A549 (cell line): ENCODE data around the gene CNNM2. TPM values are rescaled to one million over a fixed set of nuclear protein-coding genes. Genes with fewer than 3 reads are reported as not detected.

Source experiments
- ATAC-seq, 2 experiments: fragments of 200-7000 bp in 1 of 2; fragments of >200 bp in 1 of 2; cut with Nextera tagmentation in 1 of 2; cut with Tn5 transposase in 1 of 2; 3 replicates each; pipeline versions ENCODE4 v1.8.0 to v1.9.1; 2018 to 2020; ENCODE audit warnings: mild to moderate bottlenecking in 1 of 2, moderate library complexity in 1 of 2
- CTCF ChIA-PET: fragments of 300-600 bp; sonication (Branson Sonifier 250); formaldehyde crosslinking; extraction: SDS; loops from one replicate; lab custom pipeline; 2021; ENCODE audit warnings: antibody characterized with exemption, inconsistent platforms; lab: Yijun Ruan, JAX
- POLR2A ChIA-PET: fragments of 350-600 bp; formaldehyde crosslinking; extraction: SDS; loops from one replicate; lab custom pipeline; 2021; ENCODE audit warnings: antibody characterized with exemption, inconsistent platforms; lab: Yijun Ruan, JAX
- DNase-seq, 2 experiments: peaks; one replicate each; pipeline versions ENCODE4 v3.0.0 to v3.0.0-alpha.2; 2011 to 2016; ENCODE audit warnings: low read depth in 1 of 2, low spot score in 1 of 2
- FAIRE-seq: peaks from 2 replicates; lab custom pipeline; 2011; peaks lifted over from hg19 to GRCh38; lab: Jason Lieb, UNC
- H3K27ac ChIP-seq, 2 experiments: fragments of >200 bp; sonication (Bioruptor Twin); formaldehyde crosslinking; 3 replicates each; pipeline ENCODE4 v1.5.1; 2016 to 2017
- H3K4me1 ChIP-seq: fragments of >200 bp; sonication (Bioruptor Twin); formaldehyde crosslinking; 3 replicates; pipeline ENCODE4 v1.6.1; 2016
- H3K4me2 ChIP-seq: fragments of >200 bp; sonication (Bioruptor Twin); formaldehyde crosslinking; 3 replicates; pipeline ENCODE4 v1.6.1; 2016
- H3K4me3 ChIP-seq: fragments of >200 bp; sonication (Bioruptor Twin); formaldehyde crosslinking; 3 replicates; pipeline ENCODE4 v1.5.1; 2016
- H3K9me3 ChIP-seq: fragments of >200 bp; sonication (Bioruptor Twin); formaldehyde crosslinking; 3 replicates; pipeline ENCODE4 v1.6.1; 2016
- CEBPB ChIP-seq, 2 experiments: fragments of >200 bp in 1 of 2; sonication (Bioruptor Twin) in 1 of 2; formaldehyde crosslinking in 1 of 2; IDR thresholded peaks; 2 replicates each; pipeline ENCODE4 v1.6.1; 2012 to 2016
- CHD2 ChIP-seq: fragments of 150-350 bp; IDR thresholded peaks from 2 replicates; pipeline ENCODE4 v1.6.1; 2014; ENCODE audit warnings: low read length; ENCODE audit not compliant: partially characterized antibody
- CHD4 ChIP-seq: fragments of 200-600 bp; sonication (generic); IDR thresholded peaks from 2 replicates; pipeline ENCODE4 v1.6.1; 2016; ENCODE audit warnings: antibody characterized with exemption, mild to moderate bottlenecking, borderline replicate concordance
- FOSL2 ChIP-seq, 2 experiments: fragments of 450-650 bp in 1 of 2; fragments of >200 bp in 1 of 2; sonication (Bioruptor Twin) in 1 of 2; formaldehyde crosslinking; IDR thresholded peaks; 2 replicates each; pipeline versions ENCODE4 v1.5.0 to v1.6.1; 2016 to 2020; ENCODE audit warnings: mild to moderate bottlenecking in 1 of 2, moderate library complexity in 1 of 2
- FOXS1 ChIP-seq: fragments of 250-450 bp; sonication (Bioruptor Pico); IDR thresholded peaks from 2 replicates; pipeline ENCODE4 v1.5.0; 2020; ENCODE audit warnings: mild to moderate bottlenecking, moderate library complexity
- GATA3 ChIP-seq: IDR thresholded peaks from 2 replicates; pipeline ENCODE4 v1.6.1; 2012; ENCODE audit warnings: borderline replicate concordance
- HOXB5 ChIP-seq: fragments of 250-450 bp; sonication (Bioruptor Pico); IDR thresholded peaks from 2 replicates; pipeline ENCODE4 v1.5.0; 2020; ENCODE audit warnings: mild to moderate bottlenecking, moderate library complexity
- JUNB ChIP-seq: fragments of >200 bp; sonication (Bioruptor Twin); formaldehyde crosslinking; IDR thresholded peaks from 2 replicates; pipeline ENCODE4 v1.6.1; 2016
- KDM5A ChIP-seq: fragments of 200-600 bp; sonication (generic); IDR thresholded peaks from 2 replicates; pipeline ENCODE4 v1.6.1; 2016; ENCODE audit warnings: antibody characterized with exemption, mild to moderate bottlenecking
- MAFK ChIP-seq: fragments of 450-650 bp; IDR thresholded peaks from 2 replicates; pipeline ENCODE4 v1.6.1; 2014; ENCODE audit not compliant: partially characterized antibody
- NFE2L2 ChIP-seq: fragments of 150-350 bp; conservative IDR thresholded peaks from 2 replicates; pipeline ENCODE4 v1.6.1; 2014; ENCODE audit warnings: low read length
- NR3C1 ChIP-seq: fragments of >200 bp; sonication (Bioruptor Twin); formaldehyde crosslinking; IDR thresholded peaks from 3 replicates; pipeline ENCODE4 v1.6.1; 2017
- RAD21 ChIP-seq, 2 experiments: fragments of >200 bp in 1 of 2; sonication (Bioruptor Twin) in 1 of 2; formaldehyde crosslinking in 1 of 2; IDR thresholded peaks in 1 of 2; conservative IDR thresholded peaks in 1 of 2; 2 replicates in 1 of 2; 3 replicates in 1 of 2; pipeline ENCODE4 v1.6.1; 2012 to 2018; ENCODE audit warnings: inconsistent platforms in 1 of 2
- ZFP36 ChIP-seq: fragments of 450-650 bp; IDR thresholded peaks from 2 replicates; pipeline ENCODE4 v1.6.1; 2014; ENCODE audit warnings: borderline replicate concordance; ENCODE audit not compliant: partially characterized antibody
- ZNF302 ChIP-seq: fragments of 250-450 bp; sonication (Bioruptor Pico); IDR thresholded peaks from 2 replicates; pipeline ENCODE4 v1.9.0; 2021; ENCODE audit warnings: inconsistent platforms, mild to moderate bottlenecking, moderate library complexity
- WGBS: methylation state at CpG from one replicate; pipeline ENCODE4 v1.1.6; 2017; ENCODE audit errors: missing lambda C conversion rate; 5-methylcytosine and 5-hydroxymethylcytosine counted together
- polyA plus RNA-seq, 4 experiments: library from polyadenylated mRNA; depleted of rRNA in 3 of 4; stranded (reverse); fragments of >200 nt; fragmentation: RNase III in 1 of 4; extraction: RNeasy Plus Mini Kit Qiagen cat#74134 plus additional on column Dnase treatment in 1 of 4; gene quantifications; 2 replicates in 3 of 4; 3 replicates in 1 of 4; pipeline ENCODE4 v1.2.3, GENCODE V29; 2011 to 2017
- TF ChIP-seq, protein P1 (sequence below): IDR thresholded peaks from 2 replicates; pipeline ENCODE4 v1.6.1; 2012; ENCODE audit warnings: low read depth, borderline replicate concordance
- TF ChIP-seq, protein P2 (sequence below): IDR thresholded peaks from 2 replicates; pipeline ENCODE4 v1.6.1; 2012
- TF ChIP-seq, protein P3 (sequence below): fragments of 250-450 bp; sonication (Bioruptor Pico); IDR thresholded peaks from 2 replicates; pipeline ENCODE4 v1.5.0; 2020; ENCODE audit warnings: low read depth, mild to moderate bottlenecking, moderate library complexity
- TF ChIP-seq, protein P4 (sequence below): IDR thresholded peaks from 2 replicates; pipeline ENCODE4 v1.6.1; 2012
- TF ChIP-seq, protein P5 (sequence below): fragments of >200 bp; sonication (Bioruptor Twin); formaldehyde crosslinking; IDR thresholded peaks from 3 replicates; pipeline ENCODE4 v1.5.1; 2016
- TF ChIP-seq, protein P6 (sequence below): fragments of 250-450 bp; sonication (Bioruptor Pico); IDR thresholded peaks from 2 replicates; pipeline ENCODE4 v1.5.0; 2021; ENCODE audit warnings: mild to moderate bottlenecking, moderate library complexity, borderline replicate concordance

CNNM2 gene
- polyA plus RNA-seq, 2 of the 4 experiments (the other 2 are of a cell fraction), result 6.4 to 6.9 TPM

DNA sequence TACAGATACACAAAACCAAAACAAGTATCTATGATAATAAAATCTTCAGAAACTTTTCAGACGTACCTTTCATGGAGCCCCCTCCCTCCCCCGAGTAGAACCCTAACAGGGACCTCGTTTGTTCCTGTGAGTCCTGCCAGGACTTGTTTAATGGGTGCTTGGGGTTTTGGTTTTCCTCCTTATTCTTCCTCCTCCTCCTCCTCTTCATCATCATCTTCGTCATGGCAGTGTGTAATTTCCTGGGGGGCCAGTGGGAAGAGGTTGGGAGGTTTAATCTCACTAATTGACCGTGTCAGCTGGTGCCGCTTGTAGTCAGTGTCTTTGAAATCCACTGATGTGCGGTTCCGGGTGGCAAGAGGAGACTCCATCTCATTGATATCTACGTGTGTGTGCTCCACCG lies 171.4 kb downstream of the CNNM2 start:
- no peak for DNase-seq
- no peak for ATAC-seq
- WGBS, result 90% methylated on average over 10 of the region's 10 CpGs
- POLR2A ChIA-PET, result no interaction called here
- no peak overlapping the region for H3K4me3 ChIP-seq
- H3K27ac ChIP-seq, result no peak overlapping the region
- no peak overlapping the region for H3K4me2 ChIP-seq
- H3K4me1 ChIP-seq, result no peaks in the 10 kb centered on the region
- TF ChIP-seq, protein P1, sequence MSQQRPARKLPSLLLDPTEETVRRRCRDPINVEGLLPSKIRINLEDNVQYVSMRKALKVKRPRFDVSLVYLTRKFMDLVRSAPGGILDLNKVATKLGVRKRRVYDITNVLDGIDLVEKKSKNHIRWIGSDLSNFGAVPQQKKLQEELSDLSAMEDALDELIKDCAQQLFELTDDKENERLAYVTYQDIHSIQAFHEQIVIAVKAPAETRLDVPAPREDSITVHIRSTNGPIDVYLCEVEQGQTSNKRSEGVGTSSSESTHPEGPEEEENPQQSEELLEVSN, result no peak
- TF ChIP-seq RAD21 (conservative IDR thresholded peaks at IDR 0.05 in 1 of 2, IDR thresholded peaks at IDR 0.05 in 1 of 2), result no peak
- no peak for TF ChIP-seq CEBPB (IDR thresholded peaks at IDR 0.05)
- TF ChIP-seq, protein P2, sequence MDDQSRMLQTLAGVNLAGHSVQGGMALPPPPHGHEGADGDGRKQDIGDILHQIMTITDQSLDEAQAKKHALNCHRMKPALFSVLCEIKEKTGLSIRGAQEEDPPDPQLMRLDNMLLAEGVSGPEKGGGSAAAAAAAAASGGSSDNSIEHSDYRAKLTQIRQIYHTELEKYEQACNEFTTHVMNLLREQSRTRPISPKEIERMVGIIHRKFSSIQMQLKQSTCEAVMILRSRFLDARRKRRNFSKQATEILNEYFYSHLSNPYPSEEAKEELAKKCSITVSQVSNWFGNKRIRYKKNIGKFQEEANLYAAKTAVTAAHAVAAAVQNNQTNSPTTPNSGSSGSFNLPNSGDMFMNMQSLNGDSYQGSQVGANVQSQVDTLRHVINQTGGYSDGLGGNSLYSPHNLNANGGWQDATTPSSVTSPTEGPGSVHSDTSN, result no peak
- TF ChIP-seq HOXB5 (CRISPR knock-in tag), result no peak
- TF ChIP-seq ZFP36, result no peak
- TF ChIP-seq, all 56 proteins: peak for 0
- H3K9me3 ChIP-seq, result no peaks in the 10 kb centered on the region
- FAIRE-seq, result no peak
- CTCF ChIA-PET, result interaction anchor here (1.2 to 5.1 kb wide), 2 partner anchors 156 to 188 kb away, joined by 3 to 27 read pairs; partner anchors contain the start of gene RPEL1

DNA sequence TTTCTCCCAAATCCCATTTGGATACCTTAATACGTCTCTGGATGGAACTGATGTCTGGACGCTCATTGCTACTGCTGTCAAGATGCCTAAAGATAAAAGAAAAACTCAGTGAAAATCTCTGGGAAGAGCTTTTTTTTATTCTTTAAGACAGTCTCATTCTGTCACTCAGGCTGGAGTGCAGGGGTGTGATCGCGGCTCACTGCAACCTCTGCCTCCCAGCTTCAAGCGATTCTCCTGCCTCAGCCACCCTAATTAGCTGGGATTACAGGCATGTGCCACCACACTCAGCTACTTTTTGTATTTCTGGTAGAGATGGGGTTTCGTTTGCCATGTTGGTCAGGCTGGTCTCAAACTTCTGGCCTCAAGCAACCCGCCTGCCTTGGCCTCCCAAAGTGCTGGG lies 172.8 kb downstream of the CNNM2 start:
- TF ChIP-seq GATA3 (no peak), MAFK (no peak), KDM5A (no peak), HOXB5 (CRISPR knock-in tag) (no peak), NFE2L2 (no peak), CHD2 (no peak), FOXS1 (no peak), ZNF302 (CRISPR knock-in tag) (no peak), JUNB (no peak), CHD4 (no peak), NR3C1 (no peak), FOSL2 (IDR thresholded peaks at IDR 0.05) (no peak), FOSL2 (CRISPR knock-in tag; IDR thresholded peaks at IDR 0.05) (no peak)
- TF ChIP-seq, protein P3, sequence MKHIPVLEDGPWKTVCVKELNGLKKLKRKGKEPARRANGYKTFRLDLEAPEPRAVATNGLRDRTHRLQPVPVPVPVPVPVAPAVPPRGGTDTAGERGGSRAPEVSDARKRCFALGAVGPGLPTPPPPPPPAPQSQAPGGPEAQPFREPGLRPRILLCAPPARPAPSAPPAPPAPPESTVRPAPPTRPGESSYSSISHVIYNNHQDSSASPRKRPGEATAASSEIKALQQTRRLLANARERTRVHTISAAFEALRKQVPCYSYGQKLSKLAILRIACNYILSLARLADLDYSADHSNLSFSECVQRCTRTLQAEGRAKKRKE, result no peak
- TF ChIP-seq, protein P4, sequence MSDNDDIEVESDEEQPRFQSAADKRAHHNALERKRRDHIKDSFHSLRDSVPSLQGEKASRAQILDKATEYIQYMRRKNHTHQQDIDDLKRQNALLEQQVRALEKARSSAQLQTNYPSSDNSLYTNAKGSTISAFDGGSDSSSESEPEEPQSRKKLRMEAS, result no peak
- TF ChIP-seq, protein P5, sequence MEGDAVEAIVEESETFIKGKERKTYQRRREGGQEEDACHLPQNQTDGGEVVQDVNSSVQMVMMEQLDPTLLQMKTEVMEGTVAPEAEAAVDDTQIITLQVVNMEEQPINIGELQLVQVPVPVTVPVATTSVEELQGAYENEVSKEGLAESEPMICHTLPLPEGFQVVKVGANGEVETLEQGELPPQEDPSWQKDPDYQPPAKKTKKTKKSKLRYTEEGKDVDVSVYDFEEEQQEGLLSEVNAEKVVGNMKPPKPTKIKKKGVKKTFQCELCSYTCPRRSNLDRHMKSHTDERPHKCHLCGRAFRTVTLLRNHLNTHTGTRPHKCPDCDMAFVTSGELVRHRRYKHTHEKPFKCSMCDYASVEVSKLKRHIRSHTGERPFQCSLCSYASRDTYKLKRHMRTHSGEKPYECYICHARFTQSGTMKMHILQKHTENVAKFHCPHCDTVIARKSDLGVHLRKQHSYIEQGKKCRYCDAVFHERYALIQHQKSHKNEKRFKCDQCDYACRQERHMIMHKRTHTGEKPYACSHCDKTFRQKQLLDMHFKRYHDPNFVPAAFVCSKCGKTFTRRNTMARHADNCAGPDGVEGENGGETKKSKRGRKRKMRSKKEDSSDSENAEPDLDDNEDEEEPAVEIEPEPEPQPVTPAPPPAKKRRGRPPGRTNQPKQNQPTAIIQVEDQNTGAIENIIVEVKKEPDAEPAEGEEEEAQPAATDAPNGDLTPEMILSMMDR, result no peak
- TF ChIP-seq, protein P6, sequence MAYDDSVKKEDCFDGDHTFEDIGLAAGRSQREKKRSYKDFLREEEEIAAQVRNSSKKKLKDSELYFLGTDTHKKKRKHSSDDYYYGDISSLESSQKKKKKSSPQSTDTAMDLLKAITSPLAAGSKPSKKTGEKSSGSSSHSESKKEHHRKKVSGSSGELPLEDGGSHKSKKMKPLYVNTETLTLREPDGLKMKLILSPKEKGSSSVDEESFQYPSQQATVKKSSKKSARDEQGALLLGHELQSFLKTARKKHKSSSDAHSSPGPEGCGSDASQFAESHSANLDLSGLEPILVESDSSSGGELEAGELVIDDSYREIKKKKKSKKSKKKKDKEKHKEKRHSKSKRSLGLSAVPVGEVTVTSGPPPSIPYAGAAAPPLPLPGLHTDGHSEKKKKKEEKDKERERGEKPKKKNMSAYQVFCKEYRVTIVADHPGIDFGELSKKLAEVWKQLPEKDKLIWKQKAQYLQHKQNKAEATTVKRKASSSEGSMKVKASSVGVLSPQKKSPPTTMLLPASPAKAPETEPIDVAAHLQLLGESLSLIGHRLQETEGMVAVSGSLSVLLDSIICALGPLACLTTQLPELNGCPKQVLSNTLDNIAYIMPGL (CRISPR knock-in tag), result no peak
- TF ChIP-seq, protein P1, result no peak
- WGBS, result 95% methylated on average over 7 of the region's 7 CpGs
- H3K4me1 ChIP-seq, result peaks cover under 1% of the 10 kb centered on the region; the same call in 1 of the 3 replicates
- no peak overlapping the region for H3K4me2 ChIP-seq
- ChIA-PET CTCF (interaction anchor here (0.6 to 5.1 kb wide), 6 partner anchors 13 to 243 kb away, joined by 3 to 27 read pairs (median 4); partner anchors contain the start of gene RPEL1), POLR2A (no interaction called here)
- H3K27ac ChIP-seq, result no peak overlapping the region
- H3K9me3 ChIP-seq, result no peaks in the 10 kb centered on the region
- no peak overlapping the region for H3K4me3 ChIP-seq
- FAIRE-seq (no peak), ATAC-seq (no peak), DNase-seq (no peak)
